HEK293T (cell line): Measurements from ENCODE around the gene ATP10A.

ENCODE experiments used
- ARNT ChIP-seq: fragments of 450-650 bp; IDR thresholded peaks from 2 replicates; pipeline ENCODE4 v1.6.1; 2017; ENCODE audit warnings: mild to moderate bottlenecking
- BHLHE40 ChIP-seq: fragments of 450-650 bp; IDR thresholded peaks from 2 replicates; pipeline ENCODE4 v1.6.1; 2016; ENCODE audit warnings: mild to moderate bottlenecking, moderate library complexity, borderline replicate concordance
- ELF4 ChIP-seq: fragments of 450-650 bp; IDR thresholded peaks from 2 replicates; pipeline ENCODE4 v1.6.1; 2017; ENCODE audit warnings: antibody characterized with exemption
- FOXA1 ChIP-seq: fragments of 450-650 bp; IDR thresholded peaks from 2 replicates; pipeline ENCODE4 v1.6.1; 2016; ENCODE audit warnings: mild to moderate bottlenecking
- FOXK2 ChIP-seq: fragments of 450-650 bp; IDR thresholded peaks from 2 replicates; pipeline ENCODE4 v1.6.1; 2016; ENCODE audit warnings: mild to moderate bottlenecking
- FOXM1 ChIP-seq: fragments of 450-650 bp; IDR thresholded peaks from 2 replicates; pipeline ENCODE4 v1.6.1; 2017; ENCODE audit warnings: mild to moderate bottlenecking, borderline replicate concordance
- HDGF ChIP-seq: fragments of 450-650 bp; IDR thresholded peaks from 2 replicates; pipeline ENCODE4 v1.6.1; 2017; ENCODE audit warnings: antibody characterized with exemption, borderline replicate concordance
- L3MBTL2 ChIP-seq: fragments of 450-650 bp; conservative IDR thresholded peaks from 2 replicates; pipeline ENCODE4 v1.6.1; 2016; ENCODE audit warnings: mild to moderate bottlenecking
- LEF1 ChIP-seq: fragments of 450-650 bp; IDR thresholded peaks from 2 replicates; pipeline ENCODE4 v1.6.1; 2017; ENCODE audit warnings: mild to moderate bottlenecking, borderline replicate concordance
- PKNOX1 ChIP-seq: fragments of 450-650 bp; IDR thresholded peaks from 2 replicates; pipeline ENCODE4 v1.6.1; 2016
- SP1 ChIP-seq: fragments of 450-650 bp; IDR thresholded peaks from 2 replicates; pipeline ENCODE4 v1.6.1; 2017
- SUZ12 ChIP-seq: fragments of 450-650 bp; IDR thresholded peaks from 2 replicates; pipeline ENCODE4 v1.6.1; 2016; ENCODE audit warnings: mild to moderate bottlenecking

GRCh38 chr15:25734680-25735355 is 128.3 kb downstream of the ATP10A start:
- TF ChIP-seq ELF4 (no peak), SP1 (no peak), ARNT (no peak), SUZ12 (no peak), BHLHE40 (no peak), FOXA1 (no peak), L3MBTL2 (no peak), FOXK2 (no peak), LEF1 (no peak), PKNOX1 (no peak), FOXM1 (no peak), HDGF (no peak)
